Endometrium (tissue), 2 donors: ENCODE data around the gene RASIP1.
"Not testable (repeated sequence)": the region's sequence is repeated elsewhere in the genome, so short reads cannot be mapped to it uniquely, and the experiment has no call there.

Source experiments
- FAIRE-seq: peaks from 2 replicates; lab custom pipeline; 2012; peaks lifted over from hg19 to GRCh38; lab: Jason Lieb, UNC
- donor health status: control.
- donor health status: control.

RASIP1 gene, protein sequence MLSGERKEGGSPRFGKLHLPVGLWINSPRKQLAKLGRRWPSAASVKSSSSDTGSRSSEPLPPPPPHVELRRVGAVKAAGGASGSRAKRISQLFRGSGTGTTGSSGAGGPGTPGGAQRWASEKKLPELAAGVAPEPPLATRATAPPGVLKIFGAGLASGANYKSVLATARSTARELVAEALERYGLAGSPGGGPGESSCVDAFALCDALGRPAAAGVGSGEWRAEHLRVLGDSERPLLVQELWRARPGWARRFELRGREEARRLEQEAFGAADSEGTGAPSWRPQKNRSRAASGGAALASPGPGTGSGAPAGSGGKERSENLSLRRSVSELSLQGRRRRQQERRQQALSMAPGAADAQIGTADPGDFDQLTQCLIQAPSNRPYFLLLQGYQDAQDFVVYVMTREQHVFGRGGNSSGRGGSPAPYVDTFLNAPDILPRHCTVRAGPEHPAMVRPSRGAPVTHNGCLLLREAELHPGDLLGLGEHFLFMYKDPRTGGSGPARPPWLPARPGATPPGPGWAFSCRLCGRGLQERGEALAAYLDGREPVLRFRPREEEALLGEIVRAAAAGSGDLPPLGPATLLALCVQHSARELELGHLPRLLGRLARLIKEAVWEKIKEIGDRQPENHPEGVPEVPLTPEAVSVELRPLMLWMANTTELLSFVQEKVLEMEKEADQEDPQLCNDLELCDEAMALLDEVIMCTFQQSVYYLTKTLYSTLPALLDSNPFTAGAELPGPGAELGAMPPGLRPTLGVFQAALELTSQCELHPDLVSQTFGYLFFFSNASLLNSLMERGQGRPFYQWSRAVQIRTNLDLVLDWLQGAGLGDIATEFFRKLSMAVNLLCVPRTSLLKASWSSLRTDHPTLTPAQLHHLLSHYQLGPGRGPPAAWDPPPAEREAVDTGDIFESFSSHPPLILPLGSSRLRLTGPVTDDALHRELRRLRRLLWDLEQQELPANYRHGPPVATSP

DNA sequence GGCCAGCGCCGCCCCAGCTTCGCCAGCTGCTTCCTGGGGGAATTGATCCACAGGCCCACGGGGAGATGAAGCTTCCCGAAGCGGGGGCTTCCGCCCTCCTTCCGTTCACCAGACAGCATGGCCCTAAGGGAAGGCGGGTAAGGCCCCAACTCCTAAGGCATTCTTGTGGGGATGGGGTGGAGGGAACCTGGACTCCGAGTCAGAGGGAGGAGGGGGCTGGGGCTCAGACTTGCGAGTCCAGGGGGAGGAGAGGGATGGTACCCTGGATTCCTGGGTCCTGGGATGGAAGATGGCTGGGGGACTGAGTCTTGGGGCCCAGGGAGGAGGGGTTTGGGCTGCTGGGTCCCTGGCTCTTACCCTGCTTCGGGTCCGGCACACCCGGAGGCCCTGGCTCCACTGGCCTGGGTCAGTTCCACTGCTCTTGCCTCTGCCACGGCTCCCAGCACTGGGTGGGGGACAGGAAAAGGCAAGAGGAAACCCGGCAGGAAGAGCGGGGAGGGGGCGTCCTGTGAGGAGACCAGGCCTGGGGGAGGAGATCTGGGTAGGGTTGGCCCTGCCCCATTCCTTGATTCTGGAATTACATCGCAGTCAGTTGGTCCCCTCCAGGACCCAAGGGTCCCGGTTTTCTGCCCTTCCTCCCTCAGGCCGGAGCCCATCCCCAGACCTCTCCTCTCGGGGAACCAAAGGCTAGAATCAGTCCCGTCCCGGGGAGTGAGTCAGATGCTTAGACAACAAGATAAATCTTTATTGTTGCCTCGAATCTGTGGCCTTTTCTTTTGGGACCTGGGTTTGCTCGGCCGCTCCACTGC lies at the start of gene RASIP1:
Gene RASIP1 (minus strand): TSS at position 447 of the 809 bp plus-strand sequence. CDS start 328 bp downstream, at position 119.
- FAIRE-seq, result no peak

DNA sequence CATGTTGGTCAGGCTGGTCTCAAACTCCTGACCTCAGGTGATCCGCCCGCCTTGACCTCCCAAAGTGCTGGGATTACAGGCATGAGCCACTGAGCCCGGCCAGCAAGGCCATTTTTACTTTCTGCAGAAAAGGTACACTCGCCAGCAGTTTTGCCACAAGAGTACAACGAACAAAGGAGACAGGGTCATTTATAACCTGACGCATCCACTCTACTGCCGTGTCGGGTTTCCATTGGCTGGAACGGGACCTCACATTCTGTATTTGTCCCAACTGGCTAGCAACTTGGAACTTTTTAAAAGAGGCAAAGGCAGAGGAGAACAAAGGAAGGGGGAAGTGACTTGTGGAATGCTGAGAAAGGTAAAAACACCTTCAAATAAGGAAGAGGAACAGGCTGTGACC lies 46.9 kb upstream of the RASIP1 start:
- FAIRE-seq, result not testable (repeated sequence)

DNA sequence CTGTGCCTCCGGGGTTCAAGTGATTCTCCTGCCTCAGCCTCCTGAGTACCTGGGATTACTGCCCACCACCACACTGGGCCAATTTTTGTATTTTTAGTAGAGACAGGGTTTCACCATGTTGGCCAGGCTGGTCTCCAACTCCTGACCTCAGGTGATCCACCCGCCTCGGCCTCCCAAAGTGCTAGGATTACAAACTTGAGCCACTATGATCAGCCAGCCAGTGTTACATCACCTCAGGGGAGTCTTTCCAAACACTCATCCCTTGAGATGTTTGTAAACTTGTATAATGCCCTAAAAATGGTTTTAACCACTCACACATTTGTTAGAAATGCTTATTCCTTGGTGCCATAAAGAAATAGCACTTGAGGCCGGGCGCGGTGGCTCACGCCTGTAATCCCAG lies 46.0 kb upstream of the RASIP1 start:
- not testable (repeated sequence) for FAIRE-seq

GRCh38 chr19:48784527-48784926 lies 44.1 kb upstream of the RASIP1 start:
- FAIRE-seq, result no peak

DNA sequence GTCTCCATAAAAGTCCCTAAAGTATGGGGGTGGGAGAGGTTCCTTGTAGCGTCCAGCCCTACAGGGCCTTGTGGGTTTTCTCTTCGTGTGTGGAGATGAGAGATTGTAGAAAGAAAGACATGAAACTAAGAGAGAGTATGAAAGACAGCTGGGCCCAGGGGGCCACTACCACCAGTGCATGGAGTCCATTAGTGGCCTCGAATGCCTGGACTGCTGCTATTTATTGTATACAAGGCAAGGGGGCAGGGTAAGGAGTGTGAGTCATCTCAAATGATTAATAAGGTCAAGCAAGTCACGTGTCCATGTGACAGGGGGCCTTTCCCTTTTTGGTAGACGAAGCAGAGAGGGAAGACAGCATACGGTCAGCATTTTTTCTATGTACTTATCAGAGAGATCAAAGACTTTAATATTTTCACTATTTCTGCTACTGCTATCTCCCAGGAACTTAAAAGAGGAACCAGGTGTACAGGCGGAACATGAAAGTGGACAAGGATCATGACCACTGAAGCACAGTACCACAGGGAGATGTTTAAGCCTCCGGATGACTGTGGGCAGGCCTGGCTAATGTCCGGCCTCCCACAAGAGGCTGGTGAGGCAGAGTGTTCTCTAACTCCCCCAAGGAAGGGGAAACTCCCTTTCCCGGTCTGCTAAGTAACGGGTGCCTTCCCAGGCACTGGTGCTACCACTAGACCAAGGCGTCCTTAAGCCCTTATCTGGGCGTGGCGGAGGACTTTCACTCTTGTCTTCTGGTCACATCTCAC lies 40.4 kb upstream of the RASIP1 start:
- FAIRE-seq, result no peak

DNA sequence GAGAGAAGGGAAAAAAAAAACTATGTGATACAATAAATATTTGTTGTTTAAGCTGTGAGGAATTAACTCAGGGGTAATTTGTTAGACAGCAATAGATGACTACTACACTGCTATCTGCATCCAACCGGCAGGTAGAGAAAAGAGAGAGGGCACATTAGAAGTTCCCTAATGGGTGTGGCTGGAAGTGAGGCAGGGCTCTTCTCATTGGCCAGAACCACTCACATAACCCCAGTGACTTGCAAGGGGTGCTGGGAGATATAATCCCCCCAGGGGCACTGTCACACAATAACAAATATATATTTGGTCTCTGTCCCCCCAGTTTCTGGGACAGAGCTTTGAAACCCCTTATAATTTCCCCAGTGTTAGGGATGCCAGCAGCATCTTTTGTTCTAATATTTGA lies 39.2 kb upstream of the RASIP1 start:
- FAIRE-seq, result no peak

DNA sequence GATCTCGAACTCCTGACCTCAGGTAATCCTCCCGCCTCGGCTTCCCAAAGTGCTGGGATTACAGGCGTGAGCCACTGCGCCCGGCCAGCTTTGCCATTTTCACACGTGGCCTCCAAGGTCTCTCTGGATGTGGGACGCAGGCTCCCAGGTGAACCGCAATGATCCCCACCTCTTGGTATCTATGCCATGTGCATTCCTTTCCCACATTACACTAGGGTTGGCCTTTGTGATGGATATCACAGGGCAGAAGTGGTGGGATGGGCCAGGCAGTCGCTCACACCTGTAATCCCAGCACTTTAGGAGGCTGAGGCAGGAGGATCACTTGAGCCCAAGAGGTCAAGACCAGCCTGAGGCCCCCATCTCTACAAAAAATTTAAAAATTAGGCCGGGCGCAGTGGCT lies 37.3 kb upstream of the RASIP1 start:
- FAIRE-seq, result no peak

DNA sequence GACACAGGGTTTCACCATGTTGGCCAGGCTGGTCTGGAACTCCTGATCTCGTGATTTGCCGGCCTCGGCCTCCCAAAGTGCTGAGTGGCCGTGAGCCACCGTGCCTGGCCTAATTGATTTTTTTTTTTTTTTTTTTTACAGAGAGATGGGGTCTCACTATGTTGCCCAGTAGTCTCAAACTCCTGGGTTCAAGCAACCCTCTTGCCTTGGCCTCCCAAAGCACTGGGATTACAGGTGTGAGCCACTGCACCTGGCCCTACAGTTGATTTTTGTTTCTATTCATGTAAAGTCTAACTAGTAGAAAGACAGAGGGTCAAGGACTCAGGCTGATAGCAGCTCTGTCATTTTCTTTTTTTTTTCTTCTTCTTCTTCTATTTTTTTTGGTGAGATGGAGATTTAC lies 36.7 kb upstream of the RASIP1 start:
- no peak for FAIRE-seq

GRCh38 chr19:48772503-48772953 lies 32.1 kb upstream of the RASIP1 start:
- FAIRE-seq, result no peak

DNA sequence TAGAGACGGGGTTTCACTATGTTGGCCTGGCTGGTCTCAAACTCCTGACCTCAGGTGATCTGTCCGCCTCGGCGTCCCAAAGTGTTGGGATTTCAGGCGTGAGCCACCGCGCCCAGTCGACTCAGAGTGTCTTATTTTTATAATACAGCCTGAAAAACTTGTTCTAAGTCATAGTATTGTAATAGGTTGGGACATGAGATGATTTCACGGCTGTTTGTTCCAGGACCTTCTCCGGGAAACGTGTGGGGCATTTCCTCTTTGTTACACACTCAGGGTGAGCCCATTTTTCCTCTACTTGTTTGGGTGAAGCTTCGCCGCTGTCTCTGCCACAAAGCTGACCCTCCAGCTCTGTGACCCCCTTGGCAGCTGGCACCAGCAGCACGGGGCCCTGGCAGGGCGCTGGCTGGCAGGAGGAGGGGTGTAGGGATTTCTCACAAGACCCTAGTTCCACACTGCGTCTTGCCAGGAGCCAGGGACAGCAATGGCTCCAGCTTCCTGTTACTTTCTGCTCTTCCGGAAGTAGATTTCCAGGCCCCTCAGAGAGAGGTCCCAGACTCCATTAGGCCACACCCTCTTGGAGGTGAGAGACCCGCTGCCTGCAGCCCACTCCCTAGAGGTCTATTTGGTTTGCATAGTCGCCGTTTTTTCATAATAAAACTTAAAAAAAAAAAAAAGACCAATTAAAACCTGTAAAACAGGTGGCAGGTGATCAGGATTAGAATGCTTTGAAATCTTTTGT lies 30.5 kb upstream of the RASIP1 start:
- no peak for FAIRE-seq

- no peak for FAIRE-seq
Observed at GRCh38 chr19:48770266-48770665, 29.9 kb upstream of the RASIP1 start.

DNA sequence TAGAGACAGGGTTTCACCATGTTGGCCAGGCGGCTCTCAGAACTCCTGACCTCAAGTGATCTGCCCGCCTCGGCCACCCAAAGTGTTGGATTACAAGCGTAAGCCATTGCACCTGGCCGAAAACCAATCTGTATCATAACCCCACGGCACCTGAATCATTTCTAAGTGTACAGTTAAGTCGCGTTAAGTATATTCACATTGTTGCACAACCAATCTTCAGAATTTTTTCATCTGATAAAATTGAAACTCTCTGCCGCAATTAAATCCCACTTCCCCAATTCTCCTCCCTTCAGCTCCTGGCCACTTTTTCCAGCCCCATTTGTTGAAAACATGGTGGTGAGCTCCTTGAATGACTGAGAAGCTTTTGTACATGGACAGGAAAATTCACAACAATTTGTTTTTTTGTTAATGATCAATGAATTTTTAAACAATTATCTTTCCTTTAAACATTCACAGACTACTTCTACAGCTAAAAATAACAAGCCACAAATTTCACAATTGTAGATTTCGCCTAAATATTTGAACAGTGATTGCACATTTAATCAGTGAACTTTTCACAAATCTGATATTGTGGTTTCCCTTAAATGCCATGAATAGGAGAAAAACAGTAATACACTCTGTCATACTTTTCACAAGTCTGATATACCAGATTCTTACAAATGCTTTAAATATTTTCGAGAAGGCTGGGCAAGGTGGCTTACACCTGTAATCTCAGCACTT lies 28.7 kb upstream of the RASIP1 start:
- no peak for FAIRE-seq

DNA sequence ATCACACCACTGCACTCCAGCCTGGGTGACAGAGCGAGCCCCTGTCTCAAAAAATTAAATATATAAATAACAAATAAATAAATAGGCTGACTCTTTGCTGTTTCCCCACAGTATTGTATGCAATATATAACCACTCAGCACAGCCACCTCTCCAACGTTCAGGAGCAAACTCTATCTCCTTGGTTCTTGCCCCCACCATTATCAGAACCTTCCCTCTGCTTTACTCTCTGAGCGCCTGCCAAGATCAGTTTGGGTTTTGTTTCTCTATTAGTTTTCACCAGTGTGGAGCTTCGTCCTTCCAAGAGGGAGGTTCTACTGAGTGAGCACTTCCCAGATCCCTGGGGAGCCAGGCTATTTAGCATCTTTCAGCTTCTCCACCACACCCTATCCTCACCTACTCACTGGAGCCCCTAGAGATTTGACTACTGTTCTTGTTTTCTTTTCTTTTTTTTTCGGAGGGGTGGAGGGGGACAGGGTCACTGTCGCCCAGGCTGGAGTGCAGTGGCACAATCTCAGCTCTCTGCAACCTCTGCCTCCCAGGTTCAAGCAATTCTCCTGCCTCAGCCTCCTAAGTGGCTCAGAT lies 27.9 kb upstream of the RASIP1 start:
- FAIRE-seq, result not testable (repeated sequence)

GRCh38 chr19:48765816-48766215 lies 25.4 kb upstream of the RASIP1 start:
- not testable (repeated sequence) for FAIRE-seq

DNA sequence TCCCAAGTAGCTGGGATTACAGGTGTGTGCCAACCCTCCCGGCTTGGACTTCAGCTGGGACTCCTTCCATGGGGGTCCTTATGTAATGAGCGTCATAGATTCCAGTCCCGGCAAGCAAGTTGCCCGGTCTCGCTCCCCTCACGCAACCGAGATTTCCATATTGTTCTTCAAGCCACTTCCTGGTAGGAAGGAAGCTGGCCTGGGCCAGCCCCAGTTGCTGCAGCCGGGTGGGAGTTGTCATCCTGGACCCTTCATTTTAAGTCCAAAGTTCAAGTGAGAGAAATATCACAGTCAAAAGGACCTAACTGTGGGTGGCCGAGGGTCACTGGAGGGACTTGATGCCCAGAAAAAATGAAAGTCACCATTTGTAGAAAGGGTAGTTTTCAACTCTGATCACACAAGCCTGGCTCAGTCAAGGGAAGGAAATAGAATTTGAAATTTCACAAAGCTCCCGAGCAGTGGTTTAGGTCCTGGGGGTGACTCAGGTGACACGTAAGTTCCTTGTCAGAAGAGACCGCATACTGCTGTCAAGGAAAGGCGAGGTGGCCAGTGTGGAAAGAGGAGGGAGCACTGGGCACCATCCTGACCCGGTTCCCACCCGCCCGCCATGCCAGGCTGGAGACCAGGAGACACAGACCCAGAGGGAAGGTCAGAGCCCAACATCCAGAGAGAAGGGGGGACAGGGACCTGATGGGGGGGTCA lies 20.2 kb upstream of the RASIP1 start:
- no peak for FAIRE-seq

DNA sequence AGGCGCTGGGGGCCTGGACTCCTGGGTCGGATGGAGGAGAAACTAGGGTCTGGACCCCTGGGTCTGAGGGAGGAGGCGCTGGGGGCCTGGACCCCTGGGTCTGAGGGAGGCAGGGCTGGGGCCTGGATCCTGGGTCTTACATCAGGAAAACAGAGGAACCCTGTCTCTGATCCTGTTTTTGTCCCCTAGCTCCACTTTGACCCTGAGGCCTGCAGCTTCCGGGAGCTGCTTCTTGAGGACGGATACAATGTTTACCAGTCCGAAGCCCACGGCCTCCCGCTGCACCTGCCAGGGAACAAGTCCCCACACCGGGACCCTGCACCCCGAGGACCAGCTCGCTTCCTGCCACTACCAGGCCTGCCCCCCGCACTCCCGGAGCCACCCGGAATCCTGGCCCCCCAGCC lies 17.3 kb upstream of the RASIP1 start:
- no peak for FAIRE-seq

DNA sequence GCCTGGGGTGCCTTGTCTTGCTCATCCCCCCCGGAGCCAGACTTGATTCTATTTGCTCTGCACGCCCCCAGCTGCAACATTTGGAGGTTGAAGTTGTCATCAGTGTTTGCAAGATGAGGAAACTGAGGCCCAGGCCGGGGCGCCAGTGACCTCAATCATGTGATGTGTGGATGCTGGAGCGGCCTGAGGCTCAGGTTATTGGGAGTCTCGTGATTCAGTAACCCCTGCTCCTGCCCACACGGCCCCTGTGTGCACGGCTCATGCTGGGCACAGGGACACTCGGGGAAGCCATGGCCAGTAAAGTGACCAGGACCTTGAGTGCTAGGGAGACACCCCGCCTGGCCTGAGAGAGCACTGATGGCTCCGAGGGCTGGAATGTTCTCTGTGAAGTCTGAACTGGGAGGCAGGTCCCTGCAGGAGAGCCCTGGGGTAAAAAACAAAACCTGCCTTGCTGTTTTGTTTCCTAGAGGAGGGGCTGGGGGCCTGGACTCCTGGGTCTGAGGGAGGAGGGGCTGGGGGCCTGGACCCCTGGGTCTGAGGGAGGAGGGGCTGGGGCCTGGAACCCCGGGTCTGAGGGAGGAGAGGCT lies 16.8 kb upstream of the RASIP1 start:
- no peak for FAIRE-seq

GRCh38 chr19:48756686-48757085 lies 16.3 kb upstream of the RASIP1 start:
- no peak for FAIRE-seq
